K562 (cell line): ENCODE results near the gene PPOX. TPM values are rescaled to one million over a fixed set of nuclear protein-coding genes. Genes with fewer than 3 reads are reported as not detected.
A peak's percentile ranks its signal among the peaks of the same experiment; 100 is the strongest.

Source experiments
- CBFA2T2 ChIP-seq: fragments of 450-650 bp; conservative IDR thresholded peaks from 2 replicates; pipeline ENCODE4 v1.6.1; 2017; ENCODE audit warnings: mild to moderate bottlenecking
- ETV6 ChIP-seq, 3 experiments: fragments of 150-350 bp in 1 of 3; sonication (generic) in 1 of 3; formaldehyde crosslinking in 1 of 3; IDR thresholded peaks; 2 replicates each; pipeline versions ENCODE4 v1.6.1 to v1.8.0; 2014 to 2022; ENCODE audit warnings: borderline replicate concordance in 2 of 3, low read depth in 2 of 3, antibody characterized with exemption in 1 of 3, low read length in 1 of 3, mild to moderate bottlenecking in 1 of 3, missing genetic modification reagents in 1 of 3
- HNRNPH1 ChIP-seq: fragments of 200-400 bp; formaldehyde crosslinking; optimal IDR thresholded peaks from 2 replicates; pipeline ENCODE3; 2017; ENCODE audit warnings: low read depth, mild to moderate bottlenecking, low read length, moderate library complexity
- NFE2L1 ChIP-seq: fragments of 450-650 bp; IDR thresholded peaks from 2 replicates; pipeline ENCODE4 v1.6.1; 2016; ENCODE audit warnings: missing genetic modification characterization, low read depth, mild to moderate bottlenecking, missing compliant biosample characterization, moderate library complexity, borderline replicate concordance
- PHF20 ChIP-seq: fragments of 450-650 bp; IDR thresholded peaks from 2 replicates; pipeline ENCODE4 v1.6.1; 2018; ENCODE audit not compliant: partially characterized antibody
- PTBP1 ChIP-seq: fragments of 200-400 bp; formaldehyde crosslinking; IDR thresholded peaks from 2 replicates; pipeline ENCODE4 v1.6.1; 2017; ENCODE audit warnings: low read depth, low read length
- SREBF1 ChIP-seq: fragments of 150-350 bp; IDR thresholded peaks from 2 replicates; pipeline ENCODE4 v1.6.1; 2014; ENCODE audit warnings: antibody characterized with exemption, low read depth, low read length, borderline replicate concordance
- TAF1 ChIP-seq: IDR thresholded peaks from 2 replicates; pipeline ENCODE4 v1.6.1; 2011; ENCODE audit warnings: mild to moderate bottlenecking, low read length, moderate library complexity; ENCODE audit not compliant: insufficient read depth, control insufficient read depth, severe bottlenecking; ENCODE audit errors: extremely low read depth
- TBP ChIP-seq: optimal IDR thresholded peaks from 2 replicates; pipeline ENCODE3; 2011; ENCODE audit warnings: low read depth, low read length, improper control_type of control experiment
- ZBTB34 ChIP-seq: fragments of 250-450 bp; sonication (Bioruptor Pico); IDR thresholded peaks from 2 replicates; pipeline ENCODE4 v1.8.0; 2021; ENCODE audit warnings: mild to moderate bottlenecking, moderate library complexity
- ZNF133 ChIP-seq: fragments of 250-450 bp; sonication (Bioruptor Pico); IDR thresholded peaks from 2 replicates; pipeline ENCODE4 v1.4.0; 2020; ENCODE audit warnings: mild to moderate bottlenecking
- ZNF239 ChIP-seq: fragments of 250-450 bp; sonication (Bioruptor Pico); IDR thresholded peaks from 2 replicates; pipeline ENCODE4 v1.4.0; 2020; ENCODE audit warnings: mild to moderate bottlenecking
- polyA plus RNA-seq, 8 experiments: library from polyadenylated mRNA; depleted of rRNA in 4 of 8; stranded (reverse) in 5 of 8; unstranded in 3 of 8; fragments of >200 nt; fragmentation: Nextera tagmentation in 2 of 8; fragmentation: Illumina TruSeq in 1 of 8; extraction: Ambion mirVana in 2 of 8; extraction: Trizol in 1 of 8; gene quantifications; 2 replicates each; pipeline versions ENCODE4 v1.2.1 to v1.2.3, GENCODE V29; 2011 to 2014; ENCODE audit warnings: inconsistent platforms in 1 of 8, missing spikeins in 1 of 8
- total RNA-seq, 7 experiments: library from RNA; depleted of rRNA in 6 of 7; stranded (reverse); fragments of >200 nt in 6 of 7; fragmentation: Illumina TruSeq in 2 of 7; extraction: Trizol in 2 of 7; gene quantifications; 2 replicates each; pipeline versions ENCODE4 v1.2.1 to v1.2.3, GENCODE V29; 2011 to 2021; ENCODE audit warnings: low replicate concordance in 1 of 7
- TF ChIP-seq, protein P1 (sequence below): fragments of 450-650 bp; conservative IDR thresholded peaks from 2 replicates; pipeline ENCODE4 v1.6.1; 2016; ENCODE audit warnings: missing genetic modification characterization, low read depth, mild to moderate bottlenecking, missing compliant biosample characterization, moderate library complexity
- TF ChIP-seq, protein P2 (sequence below): fragments of 450-650 bp; IDR thresholded peaks from 2 replicates; pipeline ENCODE4 v1.6.1; 2016; ENCODE audit warnings: low read depth

PPOX gene
- total and polyA plus RNA-seq, 9 of the 15 experiments (the other 6 are each of a cell fraction or from before 2014, with no cell fraction given), result 17.0 to 57.1 (median 38.9) TPM

- TF ChIP-seq, protein P1, sequence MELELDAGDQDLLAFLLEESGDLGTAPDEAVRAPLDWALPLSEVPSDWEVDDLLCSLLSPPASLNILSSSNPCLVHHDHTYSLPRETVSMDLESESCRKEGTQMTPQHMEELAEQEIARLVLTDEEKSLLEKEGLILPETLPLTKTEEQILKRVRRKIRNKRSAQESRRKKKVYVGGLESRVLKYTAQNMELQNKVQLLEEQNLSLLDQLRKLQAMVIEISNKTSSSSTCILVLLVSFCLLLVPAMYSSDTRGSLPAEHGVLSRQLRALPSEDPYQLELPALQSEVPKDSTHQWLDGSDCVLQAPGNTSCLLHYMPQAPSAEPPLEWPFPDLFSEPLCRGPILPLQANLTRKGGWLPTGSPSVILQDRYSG (tag), result 0 out of 2 replicates have a peak, but pooled peaks have one; percentile 44
- TF ChIP-seq CBFA2T2, result no peak
- no peak for TF ChIP-seq ZBTB34
- TF ChIP-seq HNRNPH1, result no peak
- TF ChIP-seq TBP, result peak; percentile 92
- 0 out of 2 replicates have a peak, but pooled peaks have one; percentile 34 for TF ChIP-seq ZNF239 (CRISPR knock-in tag)
- TF ChIP-seq ZNF133 (CRISPR knock-in tag), result no peak
- 0 out of 4 replicates have a peak, but pooled peaks of 1 of the 2 experiments have one; percentile 13 for TF ChIP-seq ETV6 (IDR thresholded peaks at IDR 0.05; ENCODE audit: borderline replicate concordance in 1 of 2, low read depth in 2 of 2, low read length in 1 of 2)
- TF ChIP-seq ETV6 (CRISPR knock-in tag; IDR thresholded peaks at IDR 0.05; ENCODE audit: borderline replicate concordance), result no peak
- TF ChIP-seq TAF1, result peak; percentile 99
- TF ChIP-seq PHF20, result peak; percentile 85
- TF ChIP-seq SREBF1, result no peak
- no peak for TF ChIP-seq PTBP1
- TF ChIP-seq, protein P2, sequence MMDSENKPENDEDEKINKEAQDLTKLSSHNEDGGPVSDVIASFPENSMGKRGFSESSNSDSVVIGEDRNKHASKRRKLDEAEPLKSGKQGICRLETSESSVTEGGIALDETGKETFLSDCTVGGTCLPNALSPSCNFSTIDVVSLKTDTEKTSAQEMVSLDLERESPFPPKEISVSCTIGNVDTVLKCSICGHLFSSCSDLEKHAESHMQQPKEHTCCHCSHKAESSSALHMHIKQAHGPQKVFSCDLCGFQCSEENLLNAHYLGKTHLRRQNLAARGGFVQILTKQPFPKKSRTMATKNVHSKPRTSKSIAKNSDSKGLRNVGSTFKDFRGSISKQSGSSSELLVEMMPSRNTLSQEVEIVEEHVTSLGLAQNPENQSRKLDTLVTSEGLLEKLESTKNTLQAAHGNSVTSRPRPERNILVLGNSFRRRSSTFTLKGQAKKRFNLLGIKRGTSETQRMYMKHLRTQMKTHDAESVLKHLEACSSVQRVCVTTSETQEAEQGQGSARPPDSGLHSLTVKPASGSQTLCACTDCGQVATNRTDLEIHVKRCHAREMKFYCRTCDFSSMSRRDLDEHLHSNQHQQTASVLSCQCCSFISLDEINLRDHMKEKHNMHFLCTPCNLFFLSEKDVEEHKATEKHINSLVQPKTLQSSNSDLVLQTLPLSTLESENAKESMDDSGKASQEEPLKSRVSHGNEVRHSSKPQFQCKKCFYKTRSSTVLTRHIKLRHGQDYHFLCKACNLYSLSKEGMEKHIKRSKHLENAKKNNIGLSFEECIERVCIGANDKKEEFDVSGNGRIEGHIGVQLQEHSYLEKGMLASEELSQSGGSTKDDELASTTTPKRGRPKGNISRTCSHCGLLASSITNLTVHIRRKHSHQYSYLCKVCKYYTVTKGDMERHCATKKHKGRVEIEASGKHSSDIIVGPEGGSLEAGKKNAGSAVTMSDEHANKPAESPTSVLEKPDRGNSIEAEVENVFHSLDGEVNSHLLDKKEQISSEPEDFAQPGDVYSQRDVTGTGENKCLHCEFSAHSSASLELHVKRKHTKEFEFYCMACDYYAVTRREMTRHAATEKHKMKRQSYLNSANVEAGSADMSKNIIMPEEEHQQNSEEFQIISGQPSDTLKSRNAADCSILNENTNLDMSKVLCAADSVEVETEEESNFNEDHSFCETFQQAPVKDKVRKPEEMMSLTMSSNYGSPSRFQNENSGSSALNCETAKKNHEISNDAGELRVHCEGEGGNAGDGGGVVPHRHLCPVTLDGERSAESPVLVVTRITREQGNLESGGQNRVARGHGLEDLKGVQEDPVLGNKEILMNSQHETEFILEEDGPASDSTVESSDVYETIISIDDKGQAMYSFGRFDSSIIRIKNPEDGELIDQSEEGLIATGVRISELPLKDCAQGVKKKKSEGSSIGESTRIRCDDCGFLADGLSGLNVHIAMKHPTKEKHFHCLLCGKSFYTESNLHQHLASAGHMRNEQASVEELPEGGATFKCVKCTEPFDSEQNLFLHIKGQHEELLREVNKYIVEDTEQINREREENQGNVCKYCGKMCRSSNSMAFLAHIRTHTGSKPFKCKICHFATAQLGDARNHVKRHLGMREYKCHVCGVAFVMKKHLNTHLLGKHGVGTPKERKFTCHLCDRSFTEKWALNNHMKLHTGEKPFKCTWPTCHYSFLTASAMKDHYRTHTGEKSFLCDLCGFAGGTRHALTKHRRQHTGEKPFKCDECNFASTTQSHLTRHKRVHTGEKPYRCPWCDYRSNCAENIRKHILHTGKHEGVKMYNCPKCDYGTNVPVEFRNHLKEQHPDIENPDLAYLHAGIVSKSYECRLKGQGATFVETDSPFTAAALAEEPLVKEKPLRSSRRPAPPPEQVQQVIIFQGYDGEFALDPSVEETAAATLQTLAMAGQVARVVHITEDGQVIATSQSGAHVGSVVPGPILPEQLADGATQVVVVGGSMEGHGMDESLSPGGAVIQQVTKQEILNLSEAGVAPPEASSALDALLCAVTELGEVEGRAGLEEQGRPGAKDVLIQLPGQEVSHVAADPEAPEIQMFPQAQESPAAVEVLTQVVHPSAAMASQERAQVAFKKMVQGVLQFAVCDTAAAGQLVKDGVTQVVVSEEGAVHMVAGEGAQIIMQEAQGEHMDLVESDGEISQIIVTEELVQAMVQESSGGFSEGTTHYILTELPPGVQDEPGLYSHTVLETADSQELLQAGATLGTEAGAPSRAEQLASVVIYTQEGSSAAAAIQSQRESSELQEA, result peak; percentile 73
- TF ChIP-seq NFE2L1 (tag), result no peak
Measured at GRCh38 chr1:161201836-161202712, 35.8 kb downstream of the PPOX start, which contains the start of gene NDUFS2 (continued).
